Measurements from ENCODE around the gene MMP15.
"Not testable (repeated sequence)": the region's sequence is repeated elsewhere in the genome, so short reads cannot be mapped to it uniquely, and the experiment has no call there.

MMP15 gene

DNA sequence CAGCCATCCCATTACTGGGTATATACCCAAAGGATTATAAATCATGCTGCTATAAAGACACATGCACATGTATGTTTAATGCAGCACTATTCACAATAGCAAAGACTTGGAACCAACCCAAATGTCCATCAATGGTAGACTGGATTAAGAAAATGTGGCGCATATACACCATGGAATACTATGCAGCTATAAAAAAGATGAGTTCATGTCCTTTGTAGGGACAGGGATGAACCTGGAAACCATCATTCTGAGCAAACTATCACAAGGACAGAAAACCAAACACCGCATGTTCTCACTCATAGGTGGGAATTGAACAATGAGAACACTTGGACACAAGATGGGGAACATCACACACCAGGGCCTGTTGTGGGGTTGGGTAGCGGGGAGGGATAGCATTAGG lies 64.8 kb downstream of the MMP15 start:
- DNase-seq = not testable (repeated sequence)

DNA sequence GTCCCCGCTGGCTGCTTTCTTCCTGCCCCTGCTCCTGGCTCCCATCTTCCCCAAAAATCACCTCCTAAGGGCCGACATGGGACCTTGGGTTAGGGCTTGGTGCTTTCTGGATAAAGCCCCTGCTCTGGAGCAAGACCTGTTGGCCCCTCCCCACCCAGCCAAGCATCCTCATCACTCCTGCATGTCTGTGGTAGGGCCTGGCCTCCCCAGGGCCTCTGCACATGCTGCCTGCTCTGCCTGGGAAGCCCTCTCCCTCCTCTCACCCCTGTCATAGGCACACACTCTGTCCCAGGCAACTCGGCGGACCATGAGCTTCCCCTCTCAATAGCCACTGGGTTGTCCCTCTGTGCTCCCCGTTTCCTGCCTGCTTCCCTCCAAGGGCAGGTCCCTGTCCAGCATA lies 68.5 kb downstream of the MMP15 start:
- no peak for DNase-seq

DNA sequence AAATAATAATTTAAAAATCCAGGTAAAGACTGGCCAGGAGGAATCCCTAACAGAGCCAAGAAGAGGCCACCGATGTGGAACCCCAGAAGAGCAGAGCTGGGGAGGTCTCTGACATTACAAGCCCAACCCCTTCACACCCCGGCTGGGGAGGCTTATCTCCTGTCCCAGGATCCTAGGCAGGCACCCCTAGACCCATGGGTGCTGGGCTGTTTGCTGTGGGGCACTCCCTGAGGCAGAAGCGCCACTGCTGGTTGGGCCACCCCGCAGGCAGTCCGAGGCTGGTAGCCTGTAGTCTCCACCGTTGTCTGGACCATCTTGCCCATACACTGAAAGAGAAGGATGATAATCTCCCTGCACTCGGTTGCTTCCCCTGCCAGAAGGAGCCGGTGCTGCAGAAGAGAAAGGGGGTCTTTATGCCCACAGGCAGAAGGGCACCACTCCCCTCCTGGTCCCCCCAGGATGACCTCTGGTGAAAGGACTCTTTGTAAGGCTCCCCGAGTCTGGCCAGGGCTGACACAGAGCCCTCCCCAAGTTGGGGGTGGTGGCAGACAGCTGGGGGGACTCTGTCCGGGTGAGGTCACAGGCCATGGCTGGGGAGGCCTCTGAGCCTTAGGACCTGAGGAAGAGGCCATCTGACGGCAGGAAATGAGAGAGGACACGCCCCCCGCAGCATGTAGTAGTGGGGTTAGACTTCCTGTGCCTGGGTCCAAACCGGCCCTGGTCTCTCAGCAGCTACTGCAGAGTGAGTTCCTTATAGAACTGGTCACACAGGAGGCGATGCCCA lies 69.4 kb downstream of the MMP15 start:
- DNase-seq = no peak

DNA sequence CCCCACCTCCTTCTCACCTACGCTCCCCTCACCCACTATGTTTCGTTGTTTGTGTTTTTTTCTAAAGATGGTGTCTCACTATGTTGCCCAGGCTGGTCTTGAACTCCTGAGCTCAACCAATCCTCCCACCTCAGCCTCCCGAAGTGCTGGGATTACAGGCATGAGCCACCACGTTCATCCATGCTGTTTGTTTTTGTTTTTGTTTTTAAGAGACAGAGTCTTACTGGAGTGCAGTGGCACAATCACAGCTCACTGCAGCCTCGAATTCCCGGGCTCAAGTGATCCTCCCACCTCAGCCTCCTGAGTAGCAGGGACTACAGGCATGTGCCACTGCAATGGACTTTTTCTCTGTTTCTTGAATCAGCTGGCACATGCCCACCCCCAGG lies 70.0 kb downstream of the MMP15 start:
- DNase-seq = not testable (repeated sequence)

DNA sequence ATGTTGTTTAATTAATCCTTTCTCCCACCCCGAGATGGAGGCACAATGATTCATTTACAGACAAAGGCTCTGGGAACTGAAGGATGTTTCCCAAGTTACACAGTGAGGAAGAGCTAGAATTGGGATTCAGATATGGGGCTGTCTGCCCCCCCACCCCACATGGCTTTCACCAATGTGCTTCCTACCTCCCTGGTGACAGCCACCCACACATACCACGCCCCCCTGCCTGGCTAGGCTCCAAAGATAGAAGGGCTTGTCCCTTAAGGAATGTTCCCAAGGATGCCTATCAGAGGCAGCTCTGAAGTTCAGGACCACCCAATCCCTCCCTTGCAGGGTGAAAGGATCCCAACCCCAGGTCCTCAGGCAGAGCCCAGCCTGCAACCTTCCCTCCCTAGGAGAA lies 70.7 kb downstream of the MMP15 start:
- DNase-seq = no peak
